Measurements from ENCODE around the gene CDH23.

GRCh38 chr10:71687480-71687879 lies 290.8 kb downstream of the CDH23 start:
- no peak for TF ChIP-seq SP1 (IDR thresholded peaks at IDR 0.05; ENCODE audit: low read depth, low read length)
- no peak for TF ChIP-seq ETV6 (conservative IDR thresholded peaks at IDR 0.05 in 1 of 2, IDR thresholded peaks at IDR 0.05 in 1 of 2; ENCODE audit: borderline replicate concordance in 1 of 2, low read depth in 1 of 2)
- TF ChIP-seq CBFB (IDR thresholded peaks at IDR 0.05; ENCODE audit: low read depth) = no peak
- TF ChIP-seq CTCF (IDR thresholded peaks at IDR 0.05 in 2 of 3, conservative IDR thresholded peaks at IDR 0.05 in 1 of 3; ENCODE audit: control insufficient read depth in 2 of 3, extremely low read depth in 1 of 3, insufficient read depth in 1 of 3, low read depth in 3 of 3, low read length in 3 of 3) = no peak
- no peak for TF ChIP-seq CREB1 (IDR thresholded peaks at IDR 0.05; ENCODE audit: low read depth)
- no peak for TF ChIP-seq RAD21 (IDR thresholded peaks at IDR 0.05; ENCODE audit: insufficient read depth, low read depth, low read length)
- no peak for TF ChIP-seq POLR2AphosphoS2 (IDR thresholded peaks at IDR 0.05; ENCODE audit: low read depth, low read length)
- no peak for TF ChIP-seq NR2C2 (IDR thresholded peaks at IDR 0.05; ENCODE audit: borderline replicate concordance, control insufficient read depth, insufficient read length, low read depth)
- TF ChIP-seq RFX5 (IDR thresholded peaks at IDR 0.05; ENCODE audit: low read depth, low read length) = no peak
- TF ChIP-seq ZZZ3 (IDR thresholded peaks at IDR 0.05; ENCODE audit: control insufficient read depth, insufficient read length, low read depth) = no peak
- TF ChIP-seq, protein P1, sequence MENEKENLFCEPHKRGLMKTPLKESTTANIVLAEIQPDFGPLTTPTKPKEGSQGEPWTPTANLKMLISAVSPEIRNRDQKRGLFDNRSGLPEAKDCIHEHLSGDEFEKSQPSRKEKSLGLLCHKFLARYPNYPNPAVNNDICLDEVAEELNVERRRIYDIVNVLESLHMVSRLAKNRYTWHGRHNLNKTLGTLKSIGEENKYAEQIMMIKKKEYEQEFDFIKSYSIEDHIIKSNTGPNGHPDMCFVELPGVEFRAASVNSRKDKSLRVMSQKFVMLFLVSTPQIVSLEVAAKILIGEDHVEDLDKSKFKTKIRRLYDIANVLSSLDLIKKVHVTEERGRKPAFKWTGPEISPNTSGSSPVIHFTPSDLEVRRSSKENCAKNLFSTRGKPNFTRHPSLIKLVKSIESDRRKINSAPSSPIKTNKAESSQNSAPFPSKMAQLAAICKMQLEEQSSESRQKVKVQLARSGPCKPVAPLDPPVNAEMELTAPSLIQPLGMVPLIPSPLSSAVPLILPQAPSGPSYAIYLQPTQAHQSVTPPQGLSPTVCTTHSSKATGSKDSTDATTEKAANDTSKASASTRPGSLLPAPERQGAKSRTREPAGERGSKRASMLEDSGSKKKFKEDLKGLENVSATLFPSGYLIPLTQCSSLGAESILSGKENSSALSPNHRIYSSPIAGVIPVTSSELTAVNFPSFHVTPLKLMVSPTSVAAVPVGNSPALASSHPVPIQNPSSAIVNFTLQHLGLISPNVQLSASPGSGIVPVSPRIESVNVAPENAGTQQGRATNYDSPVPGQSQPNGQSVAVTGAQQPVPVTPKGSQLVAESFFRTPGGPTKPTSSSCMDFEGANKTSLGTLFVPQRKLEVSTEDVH (IDR thresholded peaks at IDR 0.05; ENCODE audit: low read depth, partially characterized antibody) = no peak
- TF ChIP-seq TBL1XR1 (IDR thresholded peaks at IDR 0.05; ENCODE audit: low read depth, low read length) = no peak

All from GM12878 (cell line).